ENCODE measurements around the gene CRADD. TPM values are rescaled to one million over a fixed set of nuclear protein-coding genes. Genes with fewer than 3 reads are reported as not detected.

Gene CRADD
- total and polyA plus RNA-seq, 2 experiments from 2014 or later, result 18.6 to 21.5 TPM

DNA sequence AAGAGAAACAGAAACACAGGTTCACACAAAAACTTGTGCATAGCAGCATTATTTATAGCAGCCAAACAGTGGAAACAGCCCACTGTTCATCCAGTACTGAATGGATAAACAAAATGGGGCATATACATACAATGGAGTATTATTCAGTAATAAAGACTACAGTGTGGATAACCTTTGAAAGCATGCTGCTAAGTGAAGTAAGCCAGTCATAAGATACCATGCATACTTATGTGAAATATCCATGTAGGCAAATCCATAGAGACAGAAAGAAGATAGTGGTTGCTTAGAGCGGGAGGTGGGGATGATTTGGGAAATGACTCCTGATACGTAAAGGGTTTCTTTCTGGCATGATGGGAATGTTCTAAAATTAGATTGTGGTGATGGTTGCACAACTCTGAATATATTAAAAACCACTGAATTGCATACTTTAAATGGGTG, 99.4 kb downstream of the CRADD start:
- Histone ChIP-seq H3F3A (ENCODE audit: insufficient read depth) (peaks cover 52% of the 10 kb centered on the region), H3K9me3 (ENCODE audit: low read depth) (no peaks in the 10 kb centered on the region), H4K20me1 (ENCODE audit: insufficient read depth) (no peaks in the 10 kb centered on the region), H3K4me3 (0 out of 2 replicates have a peak overlapping the region, but pooled peaks have one; percentile 40), H2AFZ (no peak overlapping the region), H3K27me3 (replicated peaks; ENCODE audit: insufficient read depth) (no peaks in the 10 kb centered on the region), H3K27ac (peak overlapping the region; percentile 97), H3K9me2 (ENCODE audit: insufficient read depth) (no peaks in the 10 kb centered on the region), H3K79me2 (ENCODE audit: insufficient read depth) (peaks cover 38% of the 10 kb centered on the region), H3K4me1 (ENCODE audit: insufficient read depth) (peaks cover 52% of the 10 kb centered on the region), H3K4me2 (ENCODE audit: unreplicated experiment) (peak overlapping the region; percentile 68), H3K36me3 (ENCODE audit: low read depth) (no peaks in the 10 kb centered on the region), H3K9ac (peak overlapping the region; percentile 76)
- in situ Hi-C loops (cut with MboI), result no loop called here
- peak; percentile 83 for DNase-seq
- TF ChIP-seq EZH2 (IDR thresholded peaks at IDR 0.05; ENCODE audit: insufficient read depth, poor library complexity, severe bottlenecking), result no peak
- no peak for TF ChIP-seq EZH2phosphoT487 (IDR thresholded peaks at IDR 0.05; ENCODE audit: insufficient read depth, low read depth)
- 5 to 13% methylated on average over 2 of the region's 2 CpGs for WGBS, 2 experiments (ENCODE audit: low coverage in 1 of 2, low lambda C conversion rate in 2 of 2, missing lambda C conversion rate in 2 of 2)

DNA sequence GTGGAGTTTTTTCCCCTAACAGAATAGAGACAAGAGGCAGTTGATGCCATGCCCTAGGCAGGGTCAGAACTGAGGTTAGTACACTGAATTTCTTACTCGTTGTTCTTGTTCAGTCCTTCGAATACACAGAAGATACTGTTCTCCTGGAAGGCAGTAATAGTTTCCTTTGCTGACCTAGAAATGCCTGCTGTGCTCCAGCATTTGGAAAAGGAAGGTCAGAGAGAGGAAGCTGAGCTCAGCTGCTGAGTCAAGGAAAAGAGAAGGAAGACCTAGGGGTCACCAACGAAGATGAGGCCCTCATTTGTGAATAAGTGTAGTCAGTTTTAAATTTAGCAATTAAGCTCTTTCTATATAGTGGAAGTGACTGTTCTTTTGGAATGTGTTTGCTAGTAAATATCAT, 100.1 kb downstream of the CRADD start:
- Histone ChIP-seq H3K9ac (peak overlapping the region; percentile 76), H3K4me1 (ENCODE audit: insufficient read depth) (peaks cover 52% of the 10 kb centered on the region), H4K20me1 (ENCODE audit: insufficient read depth) (no peaks in the 10 kb centered on the region), H3K79me2 (ENCODE audit: insufficient read depth) (peaks cover 39% of the 10 kb centered on the region), H3K4me2 (ENCODE audit: unreplicated experiment) (peak overlapping the region; percentile 68), H3K9me3 (ENCODE audit: low read depth) (no peaks in the 10 kb centered on the region), H3K36me3 (ENCODE audit: low read depth) (no peaks in the 10 kb centered on the region), H3K9me2 (ENCODE audit: insufficient read depth) (no peaks in the 10 kb centered on the region), H3K4me3 (peak overlapping the region; percentile 40; the same call in 1 of the 2 replicates), H3K27ac (peak overlapping the region; percentile 97), H3K27me3 (replicated peaks; ENCODE audit: insufficient read depth) (no peaks in the 10 kb centered on the region), H2AFZ (no peak overlapping the region), H3F3A (ENCODE audit: insufficient read depth) (peaks cover 52% of the 10 kb centered on the region)
- in situ Hi-C loops (cut with MboI), result no loop called here
- 8 to 13% methylated on average over 3 of the region's 3 CpGs for WGBS, 2 experiments (ENCODE audit: low coverage in 1 of 2, low lambda C conversion rate in 2 of 2, missing lambda C conversion rate in 2 of 2)
- TF ChIP-seq EZH2 (IDR thresholded peaks at IDR 0.05; ENCODE audit: insufficient read depth, poor library complexity, severe bottlenecking), result no peak
- TF ChIP-seq EZH2phosphoT487 (IDR thresholded peaks at IDR 0.05; ENCODE audit: insufficient read depth, low read depth), result no peak
- DNase-seq, result peak; percentile 83

DNA sequence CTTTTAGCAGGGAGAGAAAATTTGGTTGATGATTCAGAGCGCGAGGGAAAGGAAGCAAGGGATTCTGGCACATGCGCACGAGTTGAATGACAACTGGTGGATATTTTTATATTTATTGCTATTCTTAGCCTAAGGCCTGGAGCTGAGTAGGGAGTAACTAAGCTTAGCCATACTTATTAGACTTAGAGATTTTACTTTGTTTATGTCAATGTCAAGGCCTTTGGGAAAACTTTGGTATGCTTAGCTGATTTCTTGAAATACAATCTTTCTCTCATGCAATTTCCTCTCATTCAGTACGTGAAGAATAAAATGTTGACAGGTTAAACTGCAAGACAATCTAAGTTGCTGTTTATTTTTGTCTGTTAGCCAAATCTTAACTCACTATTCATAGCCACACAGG, 101.1 kb downstream of the CRADD start:
- peak overlapping the region; percentile 97 for H3K27ac ChIP-seq
- H3K4me1 ChIP-seq (ENCODE audit: insufficient read depth), result peaks cover 58% of the 10 kb centered on the region
- no peaks in the 10 kb centered on the region for H3K27me3 ChIP-seq (replicated peaks; ENCODE audit: insufficient read depth)
- 1% methylated on average over 5 of the region's 5 CpGs for WGBS, 2 experiments (ENCODE audit: low coverage in 1 of 2, low lambda C conversion rate in 2 of 2, missing lambda C conversion rate in 2 of 2)
- peaks cover 52% of the 10 kb centered on the region for H3F3A ChIP-seq (ENCODE audit: insufficient read depth)
- H3K36me3 ChIP-seq (ENCODE audit: low read depth), result no peaks in the 10 kb centered on the region
- peak overlapping the region; percentile 22 for H3K4me3 ChIP-seq
- H3K9me2 ChIP-seq (ENCODE audit: insufficient read depth), result no peaks in the 10 kb centered on the region
- no peak for TF ChIP-seq EZH2 (IDR thresholded peaks at IDR 0.05; ENCODE audit: insufficient read depth, poor library complexity, severe bottlenecking)
- TF ChIP-seq EZH2phosphoT487 (IDR thresholded peaks at IDR 0.05; ENCODE audit: insufficient read depth, low read depth), result no peak
- H2AFZ ChIP-seq, result 0 out of 2 replicates have a peak overlapping the region, but pooled peaks have one; percentile 8
- no peaks in the 10 kb centered on the region for H3K9me3 ChIP-seq (ENCODE audit: low read depth)
- H4K20me1 ChIP-seq (ENCODE audit: insufficient read depth), result no peaks in the 10 kb centered on the region
- H3K79me2 ChIP-seq (ENCODE audit: insufficient read depth), result peaks cover 45% of the 10 kb centered on the region
- in situ Hi-C loops (cut with MboI), result no loop called here
- H3K4me2 ChIP-seq (ENCODE audit: unreplicated experiment), result peak overlapping the region; percentile 68
- DNase-seq, result peak; percentile 95
- H3K9ac ChIP-seq, result peak overlapping the region; percentile 76

DNA sequence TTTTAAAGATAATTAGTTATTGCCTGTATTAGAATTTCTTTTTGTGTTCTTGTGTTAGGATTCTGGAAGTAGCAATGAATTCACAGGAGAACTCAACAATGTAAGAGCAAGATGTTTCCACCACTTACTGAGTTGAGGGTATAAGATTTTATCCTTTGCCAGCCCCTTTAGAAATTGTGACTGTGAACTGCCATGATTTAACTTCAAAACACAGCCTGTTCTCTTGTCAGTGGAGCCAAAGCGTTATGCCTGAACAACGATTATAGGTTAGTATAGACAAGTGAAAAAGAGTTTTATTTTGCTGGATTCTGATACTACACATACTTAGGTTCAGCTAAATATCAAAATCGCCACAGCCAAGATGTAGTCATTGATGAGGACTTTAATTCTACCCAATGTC, 101.6 kb downstream of the CRADD start:
- H3K4me2 ChIP-seq (ENCODE audit: unreplicated experiment), result peak overlapping the region; percentile 68
- H3F3A ChIP-seq (ENCODE audit: insufficient read depth), result peaks cover 57% of the 10 kb centered on the region
- H3K9me2 ChIP-seq (ENCODE audit: insufficient read depth), result no peaks in the 10 kb centered on the region
- no peaks in the 10 kb centered on the region for H4K20me1 ChIP-seq (ENCODE audit: insufficient read depth)
- H3K9me3 ChIP-seq (ENCODE audit: low read depth), result no peaks in the 10 kb centered on the region
- no peaks in the 10 kb centered on the region for H3K36me3 ChIP-seq (ENCODE audit: low read depth)
- H3K9ac ChIP-seq, result peak overlapping the region; percentile 76
- WGBS, 2 experiments (ENCODE audit: low coverage in 1 of 2, low lambda C conversion rate in 2 of 2, missing lambda C conversion rate in 2 of 2), result 52 to 56% methylated on average over 3 of the region's 3 CpGs
- no peak for TF ChIP-seq EZH2 (IDR thresholded peaks at IDR 0.05; ENCODE audit: insufficient read depth, poor library complexity, severe bottlenecking)
- TF ChIP-seq EZH2phosphoT487 (IDR thresholded peaks at IDR 0.05; ENCODE audit: insufficient read depth, low read depth), result no peak
- H3K4me3 ChIP-seq, result peak overlapping the region; percentile 22
- peak; percentile 15 for DNase-seq
- H3K79me2 ChIP-seq (ENCODE audit: insufficient read depth), result peaks cover 45% of the 10 kb centered on the region
- H3K27me3 ChIP-seq (replicated peaks; ENCODE audit: insufficient read depth), result no peaks in the 10 kb centered on the region
- peak overlapping the region; percentile 97 for H3K27ac ChIP-seq
- H3K4me1 ChIP-seq (ENCODE audit: insufficient read depth), result peaks cover 63% of the 10 kb centered on the region
- in situ Hi-C loops (cut with MboI), result no loop called here
- 0 out of 2 replicates have a peak overlapping the region, but pooled peaks have one; percentile 8 for H2AFZ ChIP-seq

All from GM23248 (cell line).